ENCODE results near the gene SLC45A2.

DNA sequence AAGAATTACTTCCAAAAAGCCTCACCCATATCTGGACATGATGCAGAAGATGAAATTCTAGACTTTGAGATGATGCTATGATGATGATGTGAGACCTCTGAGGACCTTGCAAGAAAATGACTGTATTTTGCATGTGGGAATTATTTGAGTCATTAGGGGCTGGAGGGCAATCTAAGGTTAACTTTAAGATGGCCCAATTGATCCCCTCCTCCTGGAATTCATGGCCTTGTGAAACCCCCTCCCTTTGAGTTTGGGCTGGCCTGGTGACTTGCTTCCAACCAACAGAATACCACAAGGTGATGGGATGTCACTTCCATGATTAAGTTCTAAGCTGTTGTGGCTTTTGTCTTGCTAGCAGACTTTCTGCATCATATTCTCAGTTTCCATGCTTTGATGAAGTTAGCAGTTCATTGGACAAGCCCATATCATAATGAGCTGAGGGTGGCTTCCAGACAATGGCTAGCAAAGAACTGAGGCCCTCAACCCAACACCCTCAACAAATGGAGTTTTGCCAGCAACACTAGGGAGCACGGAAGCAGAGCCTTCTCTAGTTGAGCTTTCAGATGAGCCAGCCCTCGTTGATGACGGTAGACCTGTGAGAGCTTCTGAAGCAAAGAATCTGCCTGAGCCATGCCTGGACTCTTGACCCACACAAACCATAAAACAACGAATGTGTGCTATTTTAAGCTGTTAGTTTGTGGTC is 30.8 kb upstream of the SLC45A2 start:
- no peak for TF ChIP-seq ZNF274 (IDR thresholded peaks at IDR 0.05; ENCODE audit: low read depth, low read length)
- no peak for TF ChIP-seq YY1 (IDR thresholded peaks at IDR 0.05; ENCODE audit: insufficient read depth, insufficient read length)
- TF ChIP-seq SUZ12 (IDR thresholded peaks at IDR 0.05; ENCODE audit: extremely low read depth, insufficient read depth, insufficient read length): no peak
